Stimulated activated CD4-positive, alpha-beta T cell treated with anti-CD3 and anti-CD28 coated beads, Interleukin-12 subunit alpha, Interleukin-12 subunit beta, amount 100 ng/mL, for 48 hours (primary cell): ENCODE data around the gene AGFG2.
A peak's percentile ranks its signal among the peaks of the same experiment; 100 is the strongest.
"Not testable (repeated sequence)": the region's sequence is repeated elsewhere in the genome, so short reads cannot be mapped to it uniquely, and the experiment has no call there.

Experiments used
- DNase-seq, 3 donors: peaks; one replicate each; pipeline ENCODE4 v3.0.0-alpha.2; 2020; ENCODE audit warnings: low read depth in 2 of 3, low spot score in 1 of 3

Gene AGFG2

GRCh38 chr7:100547872-100548271 lies 8.9 kb downstream of the AGFG2 start:
- no peak for DNase-seq

GRCh38 chr7:100548446-100548845 lies 9.4 kb downstream of the AGFG2 start:
- not testable (repeated sequence) for DNase-seq

- DNase-seq, result no peak
These were observed 13.5 kb downstream of the AGFG2 start for GRCh38 chr7:100552532-100552931.

- DNase-seq, result no peak
These were observed 14.0 kb downstream of the AGFG2 start for GRCh38 chr7:100553032-100553431.

- no peak for DNase-seq
These were observed 16.7 kb downstream of the AGFG2 start for GRCh38 chr7:100555701-100556100.

GRCh38 chr7:100556541-100556940 lies 17.5 kb downstream of the AGFG2 start:
- DNase-seq, result no peak

- no peak for DNase-seq
These were observed 20.1 kb downstream of the AGFG2 start for GRCh38 chr7:100559127-100559526.

GRCh38 chr7:100561491-100562194 lies 22.6 kb downstream of the AGFG2 start:
- DNase-seq, result no peak

GRCh38 chr7:100562195-100563099 lies 23.4 kb downstream of the AGFG2 start:
- DNase-seq, result no peak

GRCh38 chr7:100563100-100563564 lies 24.1 kb downstream of the AGFG2 start:
- DNase-seq, result no peak

- peak; percentile 66 to 88 (median 80) for DNase-seq
These were observed 24.9 kb downstream of the AGFG2 start for GRCh38 chr7:100563809-100564400.

GRCh38 chr7:100564405-100564804 lies 25.4 kb downstream of the AGFG2 start:
- DNase-seq, result not testable (repeated sequence)

- DNase-seq, result no peak
These were observed 26.1 kb downstream of the AGFG2 start for GRCh38 chr7:100565133-100565571.

GRCh38 chr7:100566018-100566531 lies 27.1 kb downstream of the AGFG2 start:
- no peak for DNase-seq

- no peak for DNase-seq
These were observed 28.2 kb downstream of the AGFG2 start for GRCh38 chr7:100567031-100567730.

GRCh38 chr7:100567751-100568175 lies 28.8 kb downstream of the AGFG2 start:
- DNase-seq, result no peak

- no peak for DNase-seq
These were observed 29.3 kb downstream of the AGFG2 start for GRCh38 chr7:100568176-100568895.

- peak in 1 of 3 donors; percentile 46 for DNase-seq
These were observed 30.2 kb downstream of the AGFG2 start for GRCh38 chr7:100568896-100569844.
